ENCODE results near the gene NUBP2.

NUBP2 gene

DNA sequence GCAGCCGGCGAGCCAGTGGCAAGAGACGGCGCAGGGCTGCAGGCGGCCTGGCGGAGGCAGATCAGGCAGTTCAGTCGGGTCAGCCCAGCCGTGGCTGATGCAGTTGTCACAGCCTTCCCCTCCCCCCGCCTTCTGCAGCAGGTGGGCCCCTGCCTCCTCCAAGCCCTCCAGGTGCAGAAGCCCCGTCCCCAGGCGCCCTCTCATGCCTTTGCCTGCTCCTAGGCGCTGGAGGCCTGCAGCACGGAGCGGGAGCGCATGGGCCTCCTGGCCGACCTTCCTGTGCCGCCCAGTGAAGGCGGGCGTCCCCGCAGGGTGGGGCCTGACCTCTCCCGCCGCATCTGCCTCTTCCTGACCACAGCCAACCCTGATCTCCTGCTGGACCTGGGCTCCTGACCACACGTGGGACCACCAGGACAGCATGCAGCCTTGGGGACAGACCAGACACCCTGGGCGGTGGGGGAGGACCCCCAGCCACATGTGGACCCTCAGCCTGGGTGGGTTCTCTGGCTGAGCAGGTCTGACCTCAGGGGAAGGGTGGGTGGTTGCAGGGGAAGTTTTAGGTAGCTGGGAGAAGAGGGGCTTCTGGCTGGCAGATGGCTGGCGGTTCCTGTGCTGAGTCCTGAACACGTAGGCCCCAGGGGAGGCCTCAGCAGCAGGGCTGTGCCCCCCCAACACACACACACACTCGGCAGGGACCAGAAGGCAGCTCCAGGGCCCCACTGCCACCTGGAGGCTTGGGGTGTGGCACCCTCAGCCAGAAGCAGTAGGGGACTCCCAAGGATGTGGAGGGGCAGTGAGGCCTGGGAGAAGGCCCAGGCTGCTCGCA is 6.7 kb upstream of the NUBP2 start:
- Histone ChIP-seq H3K9me3 (ENCODE audit: control insufficient read depth, insufficient read depth, low read depth, low read length) (no peaks in the 10 kb centered on the region), H3K36me3 (ENCODE audit: control insufficient read depth in 2 of 2, insufficient read depth in 1 of 2, low read length in 2 of 2) (peaks cover 4 to 76% of the 10 kb centered on the region in 2 experiments; a peak in 2 of 3 replicates), H3K27ac (ENCODE audit: extremely low read depth, low read depth, low read length) (no peak overlapping the region), H3K4me3 (ENCODE audit: low read depth, low read length) (no peak overlapping the region), H3K4me1 (ENCODE audit: control insufficient read depth, insufficient read depth, low read length) (peaks cover 7% of the 10 kb centered on the region)
- ChIA-PET POLR2A (no interaction called here), CTCF (no interaction called here)
- no peak for TF ChIP-seq BCL11A (tag by site-specific recombination; IDR thresholded peaks at IDR 0.05; ENCODE audit: low read depth)
- no peak for TF ChIP-seq ZNF350 (tag by site-specific recombination; IDR thresholded peaks at IDR 0.05)
- TF ChIP-seq GLIS1 (tag by site-specific recombination; IDR thresholded peaks at IDR 0.05): peak; percentile 70
- peak; percentile 84 for TF ChIP-seq ZIC2 (tag by site-specific recombination; IDR thresholded peaks at IDR 0.05)
- TF ChIP-seq, protein P1, sequence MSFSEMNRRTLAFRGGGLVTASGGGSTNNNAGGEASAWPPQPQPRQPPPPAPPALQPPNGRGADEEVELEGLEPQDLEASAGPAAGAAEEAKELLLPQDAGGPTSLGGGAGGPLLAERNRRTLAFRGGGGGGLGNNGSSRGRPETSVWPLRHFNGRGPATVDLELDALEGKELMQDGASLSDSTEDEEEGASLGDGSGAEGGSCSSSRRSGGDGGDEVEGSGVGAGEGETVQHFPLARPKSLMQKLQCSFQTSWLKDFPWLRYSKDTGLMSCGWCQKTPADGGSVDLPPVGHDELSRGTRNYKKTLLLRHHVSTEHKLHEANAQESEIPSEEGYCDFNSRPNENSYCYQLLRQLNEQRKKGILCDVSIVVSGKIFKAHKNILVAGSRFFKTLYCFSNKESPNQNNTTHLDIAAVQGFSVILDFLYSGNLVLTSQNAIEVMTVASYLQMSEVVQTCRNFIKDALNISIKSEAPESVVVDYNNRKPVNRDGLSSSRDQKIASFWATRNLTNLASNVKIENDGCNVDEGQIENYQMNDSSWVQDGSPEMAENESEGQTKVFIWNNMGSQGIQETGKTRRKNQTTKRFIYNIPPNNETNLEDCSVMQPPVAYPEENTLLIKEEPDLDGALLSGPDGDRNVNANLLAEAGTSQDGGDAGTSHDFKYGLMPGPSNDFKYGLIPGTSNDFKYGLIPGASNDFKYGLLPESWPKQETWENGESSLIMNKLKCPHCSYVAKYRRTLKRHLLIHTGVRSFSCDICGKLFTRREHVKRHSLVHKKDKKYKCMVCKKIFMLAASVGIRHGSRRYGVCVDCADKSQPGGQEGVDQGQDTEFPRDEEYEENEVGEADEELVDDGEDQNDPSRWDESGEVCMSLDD (tag by site-specific recombination; IDR thresholded peaks at IDR 0.05): no peak
- TF ChIP-seq, protein P2, sequence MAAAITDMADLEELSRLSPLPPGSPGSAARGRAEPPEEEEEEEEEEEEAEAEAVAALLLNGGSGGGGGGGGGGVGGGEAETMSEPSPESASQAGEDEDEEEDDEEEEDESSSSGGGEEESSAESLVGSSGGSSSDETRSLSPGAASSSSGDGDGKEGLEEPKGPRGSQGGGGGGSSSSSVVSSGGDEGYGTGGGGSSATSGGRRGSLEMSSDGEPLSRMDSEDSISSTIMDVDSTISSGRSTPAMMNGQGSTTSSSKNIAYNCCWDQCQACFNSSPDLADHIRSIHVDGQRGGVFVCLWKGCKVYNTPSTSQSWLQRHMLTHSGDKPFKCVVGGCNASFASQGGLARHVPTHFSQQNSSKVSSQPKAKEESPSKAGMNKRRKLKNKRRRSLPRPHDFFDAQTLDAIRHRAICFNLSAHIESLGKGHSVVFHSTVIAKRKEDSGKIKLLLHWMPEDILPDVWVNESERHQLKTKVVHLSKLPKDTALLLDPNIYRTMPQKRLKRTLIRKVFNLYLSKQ (tag by site-specific recombination; IDR thresholded peaks at IDR 0.05; ENCODE audit: borderline replicate concordance): no peak
- TF ChIP-seq ZNF777 (tag by site-specific recombination; IDR thresholded peaks at IDR 0.05; ENCODE audit: borderline replicate concordance): no peak
- no peak for TF ChIP-seq ZNF266 (tag by site-specific recombination; IDR thresholded peaks at IDR 0.05; ENCODE audit: low read depth)
- TF ChIP-seq ZFP69B (tag by site-specific recombination; IDR thresholded peaks at IDR 0.05): peak; percentile 38; the same call in 1 of the 2 replicates
- TF ChIP-seq ZNF16 (tag by site-specific recombination; IDR thresholded peaks at IDR 0.05; ENCODE audit: low read depth): no peak
- no peak for TF ChIP-seq ZBTB1 (tag by site-specific recombination; IDR thresholded peaks at IDR 0.05)
- TF ChIP-seq, protein P3, sequence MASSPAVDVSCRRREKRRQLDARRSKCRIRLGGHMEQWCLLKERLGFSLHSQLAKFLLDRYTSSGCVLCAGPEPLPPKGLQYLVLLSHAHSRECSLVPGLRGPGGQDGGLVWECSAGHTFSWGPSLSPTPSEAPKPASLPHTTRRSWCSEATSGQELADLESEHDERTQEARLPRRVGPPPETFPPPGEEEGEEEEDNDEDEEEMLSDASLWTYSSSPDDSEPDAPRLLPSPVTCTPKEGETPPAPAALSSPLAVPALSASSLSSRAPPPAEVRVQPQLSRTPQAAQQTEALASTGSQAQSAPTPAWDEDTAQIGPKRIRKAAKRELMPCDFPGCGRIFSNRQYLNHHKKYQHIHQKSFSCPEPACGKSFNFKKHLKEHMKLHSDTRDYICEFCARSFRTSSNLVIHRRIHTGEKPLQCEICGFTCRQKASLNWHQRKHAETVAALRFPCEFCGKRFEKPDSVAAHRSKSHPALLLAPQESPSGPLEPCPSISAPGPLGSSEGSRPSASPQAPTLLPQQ (tag by site-specific recombination; IDR thresholded peaks at IDR 0.05): 0 out of 2 replicates have a peak, but pooled peaks have one; percentile 21
- TF ChIP-seq, protein P4, sequence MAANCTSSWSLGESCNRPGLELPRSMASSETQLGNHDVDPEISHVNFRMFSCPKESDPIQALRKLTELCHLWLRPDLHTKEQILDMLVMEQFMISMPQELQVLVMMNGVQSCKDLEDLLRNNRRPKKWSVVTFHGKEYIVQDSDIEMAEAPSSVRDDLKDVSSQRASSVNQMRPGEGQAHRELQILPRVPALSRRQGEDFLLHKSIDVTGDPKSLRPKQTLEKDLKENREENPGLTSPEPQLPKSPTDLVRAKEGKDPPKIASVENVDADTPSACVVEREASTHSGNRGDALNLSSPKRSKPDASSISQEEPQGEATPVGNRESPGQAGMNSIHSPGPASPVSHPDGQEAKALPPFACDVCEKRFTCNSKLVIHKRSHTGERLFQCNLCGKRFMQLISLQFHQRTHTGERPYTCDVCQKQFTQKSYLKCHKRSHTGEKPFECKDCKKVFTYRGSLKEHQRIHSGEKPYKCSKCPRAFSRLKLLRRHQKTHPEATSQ (tag by site-specific recombination; IDR thresholded peaks at IDR 0.05): no peak
- TF ChIP-seq KLF1 (tag by site-specific recombination; IDR thresholded peaks at IDR 0.05): 0 out of 2 replicates have a peak, but pooled peaks have one; percentile 12
- 0 out of 2 replicates have a peak, but pooled peaks have one; percentile 43 for TF ChIP-seq GLIS2 (tag by site-specific recombination; IDR thresholded peaks at IDR 0.05)
- TF ChIP-seq ZNF324 (tag by site-specific recombination; IDR thresholded peaks at IDR 0.05): no peak
- TF ChIP-seq ZBTB8A (tag by site-specific recombination; IDR thresholded peaks at IDR 0.05): no peak

DNA sequence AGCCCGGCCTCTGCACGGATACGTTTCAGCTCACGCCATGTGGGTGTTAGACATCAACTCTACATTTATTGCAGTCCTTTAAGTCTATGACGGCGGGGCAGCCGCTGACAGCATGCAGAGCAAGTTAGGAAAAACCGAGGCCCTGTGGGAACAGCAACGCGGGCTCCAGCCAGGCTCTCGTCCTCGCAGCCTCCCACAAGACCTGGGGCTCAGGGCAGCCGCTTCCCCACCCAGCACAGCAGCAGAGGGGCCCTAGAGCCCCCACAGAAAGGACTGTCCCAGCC is 6.1 kb upstream of the NUBP2 start:
- POLR2A ChIA-PET: no interaction called here
- no peak for TF ChIP-seq ZNF76 (tag by site-specific recombination; IDR thresholded peaks at IDR 0.05; ENCODE audit: borderline replicate concordance, low read depth)
- no peak for TF ChIP-seq ZNF121 (tag by site-specific recombination; IDR thresholded peaks at IDR 0.05)
- TF ChIP-seq ZNF600 (tag by site-specific recombination; IDR thresholded peaks at IDR 0.05): no peak
- TF ChIP-seq, protein P2 (tag by site-specific recombination; IDR thresholded peaks at IDR 0.05; ENCODE audit: borderline replicate concordance): no peak
- TF ChIP-seq ZNF561 (tag by site-specific recombination; IDR thresholded peaks at IDR 0.05; ENCODE audit: borderline replicate concordance): no peak
- no peak for TF ChIP-seq ZNF221 (tag by site-specific recombination; IDR thresholded peaks at IDR 0.05; ENCODE audit: borderline replicate concordance)
- TF ChIP-seq, protein P5, sequence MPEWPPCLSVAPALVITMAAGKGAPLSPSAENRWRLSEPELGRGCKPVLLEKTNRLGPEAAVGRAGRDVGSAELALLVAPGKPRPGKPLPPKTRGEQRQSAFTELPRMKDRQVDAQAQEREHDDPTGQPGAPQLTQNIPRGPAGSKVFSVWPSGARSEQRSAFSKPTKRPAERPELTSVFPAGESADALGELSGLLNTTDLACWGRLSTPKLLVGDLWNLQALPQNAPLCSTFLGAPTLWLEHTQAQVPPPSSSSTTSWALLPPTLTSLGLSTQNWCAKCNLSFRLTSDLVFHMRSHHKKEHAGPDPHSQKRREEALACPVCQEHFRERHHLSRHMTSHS (tag by site-specific recombination; IDR thresholded peaks at IDR 0.05): no peak
- TF ChIP-seq ZNF776 (tag by site-specific recombination; IDR thresholded peaks at IDR 0.05; ENCODE audit: borderline replicate concordance): no peak
- TF ChIP-seq ZNF701 (tag by site-specific recombination; IDR thresholded peaks at IDR 0.05): no peak

More for the DNA sequence above, 6.1 kb upstream of the NUBP2 start:
- Histone ChIP-seq H3K36me3 (ENCODE audit: control insufficient read depth in 2 of 2, insufficient read depth in 1 of 2, low read length in 2 of 2) (peaks cover 4 to 77% of the 10 kb centered on the region in 2 experiments; a peak in 2 of 3 replicates), H3K4me3 (ENCODE audit: low read depth, low read length) (no peak overlapping the region), H3K27ac (ENCODE audit: extremely low read depth, low read depth, low read length) (no peak overlapping the region), H3K4me1 (ENCODE audit: control insufficient read depth, insufficient read depth, low read length) (peaks cover 9% of the 10 kb centered on the region), H3K9me3 (ENCODE audit: control insufficient read depth, insufficient read depth, low read depth, low read length) (no peaks in the 10 kb centered on the region)
- CTCF ChIA-PET: no interaction called here

Data from HEK293 (cell line).